Neural progenitor cell (in vitro differentiated cells): ENCODE measurements around the gene TBX10. TPM values are rescaled to one million over a fixed set of nuclear protein-coding genes. Genes with fewer than 3 reads are reported as not detected.
A peak's percentile ranks its signal among the peaks of the same experiment; 100 is the strongest.

Experiments
- DNase-seq: peaks from one replicate; pipeline ENCODE4 v3.0.0-alpha.2; 2016; ENCODE audit warnings: low spot score
- H2AFZ ChIP-seq: fragments of 200-600 bp; sonication (generic); replicated peaks from 2 replicates; pipeline ENCODE4 v1.6.1; 2016; ENCODE audit warnings: antibody characterized with exemption
- H3F3A ChIP-seq: fragments of 200-600 bp; sonication (generic); 2 replicates; pipeline ENCODE4 v1.6.1; 2016; ENCODE audit warnings: antibody characterized with exemption, low read depth
- H3K27ac ChIP-seq: fragments of 200-600 bp; sonication (generic); 2 replicates; pipeline ENCODE4 v1.5.1; 2016; ENCODE audit warnings: mild to moderate bottlenecking
- H3K27me3 ChIP-seq: fragments of 200-600 bp; sonication (generic); 2 replicates; pipeline ENCODE4 v1.6.1; 2016; ENCODE audit warnings: mild to moderate bottlenecking, moderate library complexity
- H3K36me3 ChIP-seq: fragments of 200-600 bp; sonication (generic); 2 replicates; pipeline ENCODE4 v1.5.1; 2016
- H3K4me1 ChIP-seq: fragments of 200-600 bp; sonication (generic); 2 replicates; pipeline ENCODE4 v1.6.1; 2016; ENCODE audit warnings: mixed run types
- H3K4me2 ChIP-seq: fragments of 200-600 bp; sonication (generic); 2 replicates; pipeline ENCODE4 v1.6.1; 2016
- H3K4me3 ChIP-seq: fragments of 200-600 bp; sonication (generic); 2 replicates; pipeline ENCODE4 v1.5.1; 2016
- H3K79me2 ChIP-seq: fragments of 200-600 bp; sonication (generic); 2 replicates; pipeline ENCODE4 v1.6.1; 2016; ENCODE audit warnings: low read depth
- H3K9ac ChIP-seq: fragments of 200-600 bp; sonication (generic); 2 replicates; pipeline ENCODE4 v1.6.1; 2016
- H3K9me3 ChIP-seq: fragments of 200-600 bp; sonication (generic); 2 replicates; pipeline ENCODE4 v1.5.1; 2016; ENCODE audit warnings: low read depth
- H4K20me1 ChIP-seq: fragments of 200-600 bp; sonication (generic); 2 replicates; pipeline ENCODE4 v1.6.1; 2016; ENCODE audit warnings: low read depth
- H3K27ac Mint-ChIP-seq: 3 replicates; pipeline ENCODE4 v1.8.0; 2021; ENCODE audit warnings: mixed read lengths
- H3K27me3 Mint-ChIP-seq: 2 replicates; pipeline ENCODE4 v1.8.0; 2022; ENCODE audit warnings: low read depth, mild to moderate bottlenecking, inconsistent platforms, moderate library complexity, mixed read lengths; ENCODE audit not compliant: insufficient read depth
- H3K36me3 Mint-ChIP-seq: 3 replicates; pipeline ENCODE4 v1.8.0; 2021; ENCODE audit warnings: mixed read lengths
- H3K4me1 Mint-ChIP-seq: 3 replicates; pipeline ENCODE4 v1.8.0; 2021; ENCODE audit warnings: mixed read lengths
- H3K4me3 Mint-ChIP-seq: 3 replicates; pipeline ENCODE4 v1.8.0; 2021; ENCODE audit warnings: mild to moderate bottlenecking, moderate library complexity, mixed read lengths
- H3K9me3 Mint-ChIP-seq: 3 replicates; pipeline ENCODE4 v1.8.0; 2020; ENCODE audit warnings: mixed read lengths
- CTCF ChIP-seq: fragments of 200-600 bp; sonication (generic); IDR thresholded peaks from 2 replicates; pipeline ENCODE4 v1.5.1; 2017; ENCODE audit warnings: antibody characterized with exemption, mild to moderate bottlenecking
- EZH2 ChIP-seq: fragments of 200-600 bp; sonication (generic); IDR thresholded peaks from 2 replicates; pipeline ENCODE4 v1.6.1; 2017; ENCODE audit warnings: antibody characterized with exemption, mild to moderate bottlenecking, moderate library complexity
- EZH2phosphoT487 ChIP-seq: fragments of 200-600 bp; sonication (generic); IDR thresholded peaks from 2 replicates; pipeline ENCODE4 v1.6.1; 2017; ENCODE audit warnings: antibody characterized with exemption
- total RNA-seq: library from RNA; depleted of rRNA; stranded (reverse); fragments of >200 nt; gene quantifications from 2 replicates; pipeline ENCODE4 v1.2.3, GENCODE V29; 2015; ENCODE audit warnings: low replicate concordance

Gene TBX10
- total RNA-seq, 1 donor from 2014 or later: not detected

GRCh38 chr11:67596753-67597300, 42.7 kb downstream of the TBX10 start:
- H3F3A ChIP-seq: no peaks in the 10 kb centered on the region
- H3K4me3 ChIP-seq: no peak overlapping the region
- no peaks in the 10 kb centered on the region for H3K4me1 ChIP-seq
- no peak for TF ChIP-seq EZH2
- no peak for TF ChIP-seq CTCF
- no peak for TF ChIP-seq EZH2phosphoT487
- Mint-ChIP-seq H3K27me3 (no peaks in the 10 kb centered on the region), H3K4me1 (peaks cover 4% of the 10 kb centered on the region), H3K27ac (no peak overlapping the region), H3K9me3 (peaks cover 16% of the 10 kb centered on the region), H3K36me3 (no peaks in the 10 kb centered on the region), H3K4me3 (no peak overlapping the region)
- no peak overlapping the region for H2AFZ ChIP-seq
- H3K9ac ChIP-seq: no peak overlapping the region
- no peak overlapping the region for H3K27ac ChIP-seq
- no peaks in the 10 kb centered on the region for H3K79me2 ChIP-seq
- DNase-seq: no peak
- H3K4me2 ChIP-seq: no peak overlapping the region
- H3K9me3 ChIP-seq: no peaks in the 10 kb centered on the region
- H3K27me3 ChIP-seq: peaks cover 4% of the 10 kb centered on the region
- no peaks in the 10 kb centered on the region for H4K20me1 ChIP-seq
- H3K36me3 ChIP-seq: no peaks in the 10 kb centered on the region

- Histone ChIP-seq H3K27me3 (no peaks in the 10 kb centered on the region), H3K36me3 (no peaks in the 10 kb centered on the region), H3K79me2 (no peaks in the 10 kb centered on the region), H4K20me1 (no peaks in the 10 kb centered on the region), H3K4me2 (no peak overlapping the region), H2AFZ (no peak overlapping the region), H3K4me3 (no peak overlapping the region), H3F3A (no peaks in the 10 kb centered on the region), H3K9me3 (no peaks in the 10 kb centered on the region), H3K4me1 (no peaks in the 10 kb centered on the region), H3K27ac (no peak overlapping the region), H3K9ac (no peak overlapping the region)
- Mint-ChIP-seq H3K27ac (no peak overlapping the region), H3K4me3 (no peak overlapping the region), H3K36me3 (peaks cover 7% of the 10 kb centered on the region), H3K4me1 (peaks cover 4% of the 10 kb centered on the region), H3K9me3 (peaks cover 15% of the 10 kb centered on the region), H3K27me3 (no peaks in the 10 kb centered on the region)
- DNase-seq: no peak
- no peak for TF ChIP-seq EZH2
- no peak for TF ChIP-seq EZH2phosphoT487
- no peak for TF ChIP-seq CTCF
Observed at GRCh38 chr11:67594480-67594879, 45.1 kb downstream of the TBX10 start.

- H3K27ac ChIP-seq: no peak overlapping the region
- H3K79me2 ChIP-seq: no peaks in the 10 kb centered on the region
- peak overlapping the region; percentile 71 for H3K27ac Mint-ChIP-seq
- H3K36me3 Mint-ChIP-seq: peaks cover 12% of the 10 kb centered on the region
- no peaks in the 10 kb centered on the region for H4K20me1 ChIP-seq
- no peaks in the 10 kb centered on the region for H3K27me3 Mint-ChIP-seq
- no peak overlapping the region for H3K4me2 ChIP-seq
- no peak overlapping the region for H3K9ac ChIP-seq
- H3K9me3 ChIP-seq: no peaks in the 10 kb centered on the region
- H3K4me3 Mint-ChIP-seq: no peak overlapping the region
- H3F3A ChIP-seq: no peaks in the 10 kb centered on the region
- DNase-seq: no peak
- H2AFZ ChIP-seq: no peak overlapping the region
- H3K4me1 ChIP-seq: no peaks in the 10 kb centered on the region
- no peaks in the 10 kb centered on the region for H3K36me3 ChIP-seq
- TF ChIP-seq EZH2phosphoT487 (no peak), CTCF (no peak), EZH2 (no peak)
- peaks cover 4% of the 10 kb centered on the region for H3K4me1 Mint-ChIP-seq
- H3K27me3 ChIP-seq: no peaks in the 10 kb centered on the region
- no peak overlapping the region for H3K4me3 ChIP-seq
- H3K9me3 Mint-ChIP-seq: peaks cover 15% of the 10 kb centered on the region
Observed at GRCh38 chr11:67593565-67593905, 46.0 kb downstream of the TBX10 start.
